Measurements from ENCODE around the gene FOXP2.

GRCh38 chr7:114574384-114574783 is 159.8 kb downstream of the FOXP2 start:
- TF ChIP-seq CTCF (IDR thresholded peaks at IDR 0.05; ENCODE audit: borderline replicate concordance, extremely low read depth, low read length, poor library complexity, severe bottlenecking) = no peak
- TF ChIP-seq EZH2 (IDR thresholded peaks at IDR 0.05; ENCODE audit: borderline replicate concordance, low read depth, low read length, severe bottlenecking) = no peak
